Measurements from ENCODE around the gene AOPEP.

The AOPEP gene

GRCh38 chr9:95025213-95026147 is 299.0 kb downstream of the AOPEP start (continued):
- no peak for TF ChIP-seq ZNF449 (tag by site-specific recombination; IDR thresholded peaks at IDR 0.05)
- peak; percentile 96 for TF ChIP-seq GLIS1 (tag by site-specific recombination; IDR thresholded peaks at IDR 0.05)
- peak; percentile 70; the same call in 1 of the 2 replicates for TF ChIP-seq HOXD13 (CRISPR knock-in tag; IDR thresholded peaks at IDR 0.05; ENCODE audit: borderline replicate concordance)
- TF ChIP-seq ZBTB48 (tag by site-specific recombination; IDR thresholded peaks at IDR 0.05): no peak
- no peak for TF ChIP-seq ZFP3 (tag by site-specific recombination; IDR thresholded peaks at IDR 0.05; ENCODE audit: low read depth)
- no peak for TF ChIP-seq ZNF426 (tag by site-specific recombination; IDR thresholded peaks at IDR 0.05)
- TF ChIP-seq ZBTB21 (tag by site-specific recombination; IDR thresholded peaks at IDR 0.05): no peak
- no peak for TF ChIP-seq MYNN (tag by site-specific recombination; IDR thresholded peaks at IDR 0.05; ENCODE audit: borderline replicate concordance)
- no peak for TF ChIP-seq ZNF596 (tag by site-specific recombination; IDR thresholded peaks at IDR 0.05)
- TF ChIP-seq ZNF792 (tag by site-specific recombination; IDR thresholded peaks at IDR 0.05): no peak
- no peak for TF ChIP-seq ZNF521 (tag by site-specific recombination; IDR thresholded peaks at IDR 0.05)
- no peak for TF ChIP-seq ZNF121 (tag by site-specific recombination; IDR thresholded peaks at IDR 0.05)
- TF ChIP-seq ZEB2 (tag by site-specific recombination; IDR thresholded peaks at IDR 0.05): peak; percentile 86
- no peak for TF ChIP-seq ZBTB10 (tag by site-specific recombination; IDR thresholded peaks at IDR 0.05)
- TF ChIP-seq ZNF157 (tag by site-specific recombination; IDR thresholded peaks at IDR 0.05): no peak
- no peak for TF ChIP-seq ZNF48 (tag by site-specific recombination; IDR thresholded peaks at IDR 0.05)
- TF ChIP-seq ZNF362 (tag by site-specific recombination; IDR thresholded peaks at IDR 0.05): no peak
- TF ChIP-seq ZNF623 (tag by site-specific recombination; IDR thresholded peaks at IDR 0.05): no peak
- TF ChIP-seq ZNF600 (tag by site-specific recombination; IDR thresholded peaks at IDR 0.05): peak; percentile 72
- TF ChIP-seq ZNF585B (tag by site-specific recombination; IDR thresholded peaks at IDR 0.05): no peak

GRCh38 chr9:95026148-95026524 is 299.6 kb downstream of the AOPEP start:
- ChIA-PET POLR2A (interaction anchor here (0.9 to 2.8 kb wide), 8 partner anchors 9 to 334 kb away, joined by 3 to 9 read pairs (median 4); no protein-coding TSS in a partner anchor), CTCF (interaction anchor here (0.6 to 2.2 kb wide), 7 partner anchors 15 to 345 kb away, joined by 3 to 10 read pairs (median 3); no protein-coding TSS in a partner anchor)
- TF ChIP-seq ZNF211 (tag by site-specific recombination; IDR thresholded peaks at IDR 0.05; ENCODE audit: low read depth): no peak
- TF ChIP-seq ZEB2 (tag by site-specific recombination; IDR thresholded peaks at IDR 0.05): peak; percentile 5; the same call in 1 of the 2 replicates
- 0 out of 2 replicates have a peak, but pooled peaks have one; percentile 0 for TF ChIP-seq PRDM6 (tag by site-specific recombination; IDR thresholded peaks at IDR 0.05)
- no peak for TF ChIP-seq ZBTB6 (tag by site-specific recombination; IDR thresholded peaks at IDR 0.05)
- H3K27ac ChIP-seq (ENCODE audit: extremely low read depth, low read depth, low read length): no peak overlapping the region
- H3K4me1 ChIP-seq (ENCODE audit: control insufficient read depth, insufficient read depth, low read length): peaks cover 18% of the 10 kb centered on the region
- peaks cover 0 to 9% of the 10 kb centered on the region in 2 experiments; a peak in 1 of 3 replicates for H3K36me3 ChIP-seq (ENCODE audit: control insufficient read depth in 2 of 2, insufficient read depth in 1 of 2, low read length in 2 of 2)
- no peaks in the 10 kb centered on the region for H3K9me3 ChIP-seq (ENCODE audit: control insufficient read depth, insufficient read depth, low read depth, low read length)
- H3K4me3 ChIP-seq (ENCODE audit: low read depth, low read length): no peak overlapping the region

All from HEK293 (cell line).